IMR-90 (cell line): ENCODE data around the gene PRAC1. TPM values are rescaled to one million over a fixed set of nuclear protein-coding genes. Genes with fewer than 3 reads are reported as not detected.

Experiments
- ATAC-seq: fragments of 200-7000 bp; cut with Tn5 transposase; 2 replicates; pipeline ENCODE4 v1.9.1; 2020; ENCODE audit warnings: low read depth, mild to moderate bottlenecking, moderate library complexity
- BruUV-seq: library from RNA; stranded (reverse); fragments of 400-500 nt; replicated peaks from 2 replicates; lab custom pipeline; 2021; lab: Mats Ljungman, UMichigan
- CTCF ChIA-PET: fragments of 300-600 bp; formaldehyde crosslinking; extraction: SDS; loops from one replicate; lab custom pipeline; 2021; ENCODE audit warnings: antibody characterized with exemption; lab: Yijun Ruan, JAX
- POLR2A ChIA-PET: fragments of 300-600 bp; sonication (Branson Sonifier 250); formaldehyde crosslinking; loops from one replicate; lab custom pipeline; 2022; ENCODE audit warnings: antibody characterized with exemption; ENCODE audit not compliant: unreplicated experiment; lab: Charles Lee
- DNase-seq: peaks from one replicate; pipeline ENCODE4 v3.0.0; 2013
- H2AFZ ChIP-seq: replicated peaks from 2 replicates; pipeline ENCODE3; 2013; ENCODE audit warnings: low read length, mild to moderate bottlenecking; ENCODE audit not compliant: poor library complexity
- H2AK5ac ChIP-seq: 2 replicates; pipeline ENCODE4 v1.6.1; 2013; ENCODE audit warnings: low read depth, low read length, inconsistent platforms
- H2AK9ac ChIP-seq: replicated peaks from 2 replicates; pipeline ENCODE3; 2013; ENCODE audit warnings: mild to moderate bottlenecking, low read depth, low read length, moderate library complexity; ENCODE audit not compliant: poor library complexity
- H2BK120ac ChIP-seq: 2 replicates; pipeline ENCODE4 v1.6.1; 2013; ENCODE audit warnings: low read depth, low read length, inconsistent platforms
- H2BK15ac ChIP-seq: 3 replicates; pipeline ENCODE4 v1.6.1; 2013; ENCODE audit warnings: low read depth, low read length, inconsistent platforms
- H2BK20ac ChIP-seq: 2 replicates; pipeline ENCODE4 v1.6.1; 2013; ENCODE audit warnings: low read depth, mild to moderate bottlenecking, inconsistent platforms, low read length, moderate library complexity
- H2BK5ac ChIP-seq: 2 replicates; pipeline ENCODE4 v1.6.1; 2013; ENCODE audit warnings: mild to moderate bottlenecking, low read depth, low read length, inconsistent platforms; ENCODE audit not compliant: poor library complexity, severe bottlenecking
- H3K14ac ChIP-seq: replicated peaks from 2 replicates; pipeline ENCODE4 v1.6.1; 2013; ENCODE audit warnings: low read depth, low read length, inconsistent platforms
- H3K18ac ChIP-seq: 2 replicates; pipeline ENCODE4 v1.6.1; 2013; ENCODE audit warnings: low read depth, low read length, control low read depth
- H3K23ac ChIP-seq: 2 replicates; pipeline ENCODE4 v1.6.1; 2013; ENCODE audit warnings: low read depth, low read length, inconsistent platforms
- H3K27ac ChIP-seq: 2 replicates; pipeline ENCODE4 v1.5.1; 2013; ENCODE audit warnings: mild to moderate bottlenecking, control low read depth, low read length; ENCODE audit not compliant: insufficient read depth
- H3K27me3 ChIP-seq: 2 replicates; pipeline ENCODE4 v1.6.1; 2013; ENCODE audit warnings: low read length; ENCODE audit not compliant: control insufficient read depth, insufficient read depth
- H3K36me3 ChIP-seq: 2 replicates; pipeline ENCODE4 v1.6.1; 2013; ENCODE audit warnings: low read length, mixed read lengths; ENCODE audit not compliant: control insufficient read depth, insufficient read depth
- H3K4ac ChIP-seq: 2 replicates; pipeline ENCODE4 v1.6.1; 2013; ENCODE audit warnings: low read depth, low read length, inconsistent platforms
- H3K4me1 ChIP-seq: 2 replicates; pipeline ENCODE4 v1.6.1; 2013; ENCODE audit warnings: low read length, mixed read lengths; ENCODE audit not compliant: control insufficient read depth, insufficient read depth
- H3K4me2 ChIP-seq: 2 replicates; pipeline ENCODE4 v1.6.1; 2013; ENCODE audit warnings: low read depth, mild to moderate bottlenecking, control low read depth, low read length, moderate library complexity
- H3K4me3 ChIP-seq: 2 replicates; pipeline ENCODE4 v1.5.1; 2013; ENCODE audit warnings: low read depth, mild to moderate bottlenecking, control low read depth, low read length, moderate library complexity; ENCODE audit not compliant: insufficient read depth
- H3K56ac ChIP-seq: 2 replicates; pipeline ENCODE4 v1.6.1; 2013; ENCODE audit warnings: low read length, inconsistent platforms; ENCODE audit not compliant: insufficient read depth; ENCODE audit errors: extremely low read depth
- H3K79me1 ChIP-seq, 2 experiments: 2 replicates each; pipeline ENCODE4 v1.6.1; 2013; ENCODE audit warnings: low read length in 2 of 2, inconsistent platforms in 1 of 2, low read depth in 1 of 2
- H3K9ac ChIP-seq: 2 replicates; pipeline ENCODE4 v1.6.1; 2013; ENCODE audit warnings: low read depth, low read length, control low read depth
- H3K9me1 ChIP-seq: 2 replicates; pipeline ENCODE4 v1.6.1; 2013; ENCODE audit warnings: low read length, inconsistent platforms; ENCODE audit not compliant: insufficient read depth
- H3K9me3 ChIP-seq: 2 replicates; pipeline ENCODE4 v1.6.1; 2013; ENCODE audit warnings: low read length; ENCODE audit not compliant: control insufficient read depth, insufficient read depth
- H4K20me1 ChIP-seq: 2 replicates; pipeline ENCODE4 v1.6.1; 2013; ENCODE audit warnings: low read length, inconsistent platforms; ENCODE audit not compliant: insufficient read depth
- H4K5ac ChIP-seq: 2 replicates; pipeline ENCODE4 v1.6.1; 2013; ENCODE audit warnings: mild to moderate bottlenecking, low read depth, low read length, control low read depth
- H4K8ac ChIP-seq, 2 experiments: 2 replicates each; pipeline ENCODE4 v1.6.1; 2013; ENCODE audit warnings: low read depth in 2 of 2, low read length in 2 of 2, control low read depth in 1 of 2, inconsistent platforms in 1 of 2
- H4K91ac ChIP-seq: 2 replicates; pipeline ENCODE4 v1.6.1; 2013; ENCODE audit warnings: low read depth, low read length, inconsistent platforms; ENCODE audit not compliant: insufficient read depth
- BHLHE40 ChIP-seq: fragments of 150-350 bp; IDR thresholded peaks from 2 replicates; pipeline ENCODE4 v1.6.1; 2016; ENCODE audit warnings: mild to moderate bottlenecking, low read depth, low read length
- CEBPB ChIP-seq: IDR thresholded peaks from 2 replicates; pipeline ENCODE4 v1.6.1; 2012; ENCODE audit warnings: low read depth, low read length, improper control_type of control experiment
- CHD1 ChIP-seq: IDR thresholded peaks from 2 replicates; pipeline ENCODE4 v1.6.1; 2012; ENCODE audit warnings: low read depth, low read length, improper control_type of control experiment
- FOS ChIP-seq: fragments of 150-350 bp; IDR thresholded peaks from 2 replicates; pipeline ENCODE4 v1.6.1; 2016; ENCODE audit warnings: low read depth, low read length
- MAFK ChIP-seq: IDR thresholded peaks from 2 replicates; pipeline ENCODE4 v1.6.1; 2012; ENCODE audit warnings: low read depth, low read length, improper control_type of control experiment
- MAZ ChIP-seq: IDR thresholded peaks from 2 replicates; pipeline ENCODE4 v1.6.1; 2012; ENCODE audit warnings: low read depth, mild to moderate bottlenecking, low read length, improper control_type of control experiment, moderate library complexity, borderline replicate concordance
- MXI1 ChIP-seq: IDR thresholded peaks from 2 replicates; pipeline ENCODE4 v1.6.1; 2012; ENCODE audit warnings: low read depth, mild to moderate bottlenecking, low read length, moderate library complexity, borderline replicate concordance
- NFE2L2 ChIP-seq: fragments of 150-350 bp; IDR thresholded peaks from 2 replicates; pipeline ENCODE4 v1.6.1; 2016; ENCODE audit warnings: low read depth, mild to moderate bottlenecking, low read length
- POLR2A ChIP-seq: IDR thresholded peaks from 2 replicates; pipeline ENCODE4 v1.6.1; 2012; ENCODE audit warnings: mild to moderate bottlenecking, low read depth, low read length
- RFX5 ChIP-seq: IDR thresholded peaks from 2 replicates; pipeline ENCODE4 v1.8.0; 2012; ENCODE audit warnings: low read depth, mild to moderate bottlenecking, low read length, moderate library complexity
- whole genome bisulfite sequencing, 2 experiments: methylation state at CpG; one replicate each; pipeline versions ENCODE4 v1.1.5 to v1.1.7; 2013; ENCODE audit warnings: missing lambda C conversion rate in 2 of 2; ENCODE audit not compliant: insufficient read length in 1 of 2; ENCODE audit errors: extremely low coverage in 2 of 2; 5-methylcytosine and 5-hydroxymethylcytosine counted together
- dilution Hi-C: fragments of 300-500 bp; cut with HindIII; formaldehyde crosslinking; loops from one replicate; pipeline ENCODE4 v1.14.3; 2018; ENCODE audit warnings: low sequenced_read_pairs; ENCODE audit not compliant: unreplicated experiment
- in situ Hi-C: fragments of 300-500 bp; cut with MboI; formaldehyde crosslinking; loops from 3 replicates; pipeline ENCODE4 v1.14.3; 2019; ENCODE audit warnings: low sequenced_read_pairs, inconsistent platforms, mixed read lengths
- intact Hi-C: fragments of 100-400 bp; cut with micrococcal nuclease; formaldehyde crosslinking; loops from 2 replicates; pipeline ENCODE4 v1.10.0; 2022
- polyA plus RNA-seq, 3 experiments: library from polyadenylated mRNA; depleted of rRNA; stranded (reverse); fragments of >200 nt; gene quantifications; 2 replicates each; pipeline ENCODE4 v1.2.3, GENCODE V29; 2012; ENCODE audit warnings: low replicate concordance in 1 of 3
- total RNA-seq: library from RNA; depleted of rRNA; stranded (reverse); fragments of >200 nt; gene quantifications from 2 replicates; pipeline ENCODE4 v1.2.3, GENCODE V29; 2012
- TF ChIP-seq, protein P1 (sequence below): conservative IDR thresholded peaks from 2 replicates; pipeline ENCODE4 v1.5.1; 2012; ENCODE audit warnings: mild to moderate bottlenecking, low read depth, low read length, improper control_type of control experiment
- TF ChIP-seq, protein P2 (sequence below): fragments of 150-350 bp; IDR thresholded peaks from 2 replicates; pipeline ENCODE4 v1.6.1; 2017; ENCODE audit warnings: mild to moderate bottlenecking, antibody characterized with exemption, low read length, low read depth
- TF ChIP-seq, protein P3 (sequence below): fragments of 150-350 bp; IDR thresholded peaks from 2 replicates; pipeline ENCODE4 v1.6.1; 2016; ENCODE audit warnings: low read depth, mild to moderate bottlenecking, low read length, moderate library complexity, borderline replicate concordance

The PRAC1 gene
- total and polyA plus RNA-seq, 2 of the 4 experiments (the other 2 are of a cell fraction), result not detected

DNA sequence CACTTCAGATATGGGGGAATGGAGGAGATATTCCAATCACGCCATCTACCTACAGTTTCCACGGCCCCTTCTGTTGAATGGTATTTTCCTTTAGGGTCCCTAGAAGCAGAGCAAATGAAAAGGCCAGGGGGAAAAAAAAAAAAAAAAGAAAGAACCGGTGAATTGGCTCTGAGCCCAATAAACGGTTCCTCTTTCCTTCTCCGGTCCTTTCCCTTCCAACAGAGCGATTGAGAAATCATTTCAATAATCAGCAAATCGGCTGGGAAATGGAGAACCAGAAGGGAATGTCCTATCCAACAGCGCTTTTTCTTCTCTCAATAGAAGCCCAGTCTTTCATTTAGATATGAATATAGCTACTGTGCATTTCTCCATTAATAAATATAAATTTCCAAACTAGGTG is 33.0 kb upstream of the PRAC1 start:
- Histone ChIP-seq H3K4me1 (no peaks in the 10 kb centered on the region), H3K4ac (no peak overlapping the region), H4K5ac (no peak overlapping the region), H2BK15ac (no peak overlapping the region), H3K36me3 (no peaks in the 10 kb centered on the region), H3K18ac (no peak overlapping the region), H3K27ac (no peak overlapping the region), H3K4me3 (no peak overlapping the region), H3K4me2 (no peak overlapping the region), H2BK5ac (no peak overlapping the region), H3K14ac (no peak overlapping the region), H2AK9ac (no peak overlapping the region), H4K8ac (no peak overlapping the region), H3K79me1 (no peaks in the 10 kb centered on the region), H3K9ac (no peak overlapping the region), H2AFZ (no peak overlapping the region), H2AK5ac (no peak overlapping the region), H3K9me1 (peaks cover 6% of the 10 kb centered on the region; the same call in 1 of the 2 replicates), H3K23ac (no peak overlapping the region), H2BK20ac (no peak overlapping the region), H3K9me3 (peaks cover 5% of the 10 kb centered on the region), H3K56ac (no peak overlapping the region), H4K91ac (no peak overlapping the region), H2BK120ac (no peak overlapping the region), H3K27me3 (peaks cover 87% of the 10 kb centered on the region), H4K20me1 (peaks cover 12% of the 10 kb centered on the region; the same call in 1 of the 2 replicates)
- TF ChIP-seq CHD1, result no peak
- TF ChIP-seq FOS, result no peak
- no peak for TF ChIP-seq POLR2A
- TF ChIP-seq, protein P1, sequence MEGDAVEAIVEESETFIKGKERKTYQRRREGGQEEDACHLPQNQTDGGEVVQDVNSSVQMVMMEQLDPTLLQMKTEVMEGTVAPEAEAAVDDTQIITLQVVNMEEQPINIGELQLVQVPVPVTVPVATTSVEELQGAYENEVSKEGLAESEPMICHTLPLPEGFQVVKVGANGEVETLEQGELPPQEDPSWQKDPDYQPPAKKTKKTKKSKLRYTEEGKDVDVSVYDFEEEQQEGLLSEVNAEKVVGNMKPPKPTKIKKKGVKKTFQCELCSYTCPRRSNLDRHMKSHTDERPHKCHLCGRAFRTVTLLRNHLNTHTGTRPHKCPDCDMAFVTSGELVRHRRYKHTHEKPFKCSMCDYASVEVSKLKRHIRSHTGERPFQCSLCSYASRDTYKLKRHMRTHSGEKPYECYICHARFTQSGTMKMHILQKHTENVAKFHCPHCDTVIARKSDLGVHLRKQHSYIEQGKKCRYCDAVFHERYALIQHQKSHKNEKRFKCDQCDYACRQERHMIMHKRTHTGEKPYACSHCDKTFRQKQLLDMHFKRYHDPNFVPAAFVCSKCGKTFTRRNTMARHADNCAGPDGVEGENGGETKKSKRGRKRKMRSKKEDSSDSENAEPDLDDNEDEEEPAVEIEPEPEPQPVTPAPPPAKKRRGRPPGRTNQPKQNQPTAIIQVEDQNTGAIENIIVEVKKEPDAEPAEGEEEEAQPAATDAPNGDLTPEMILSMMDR, result no peak
- TF ChIP-seq RFX5, result no peak
- no peak for TF ChIP-seq CEBPB
- TF ChIP-seq, protein P2, sequence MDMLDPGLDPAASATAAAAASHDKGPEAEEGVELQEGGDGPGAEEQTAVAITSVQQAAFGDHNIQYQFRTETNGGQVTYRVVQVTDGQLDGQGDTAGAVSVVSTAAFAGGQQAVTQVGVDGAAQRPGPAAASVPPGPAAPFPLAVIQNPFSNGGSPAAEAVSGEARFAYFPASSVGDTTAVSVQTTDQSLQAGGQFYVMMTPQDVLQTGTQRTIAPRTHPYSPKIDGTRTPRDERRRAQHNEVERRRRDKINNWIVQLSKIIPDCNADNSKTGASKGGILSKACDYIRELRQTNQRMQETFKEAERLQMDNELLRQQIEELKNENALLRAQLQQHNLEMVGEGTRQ, result no peak
- TF ChIP-seq BHLHE40, result no peak
- TF ChIP-seq, protein P3, sequence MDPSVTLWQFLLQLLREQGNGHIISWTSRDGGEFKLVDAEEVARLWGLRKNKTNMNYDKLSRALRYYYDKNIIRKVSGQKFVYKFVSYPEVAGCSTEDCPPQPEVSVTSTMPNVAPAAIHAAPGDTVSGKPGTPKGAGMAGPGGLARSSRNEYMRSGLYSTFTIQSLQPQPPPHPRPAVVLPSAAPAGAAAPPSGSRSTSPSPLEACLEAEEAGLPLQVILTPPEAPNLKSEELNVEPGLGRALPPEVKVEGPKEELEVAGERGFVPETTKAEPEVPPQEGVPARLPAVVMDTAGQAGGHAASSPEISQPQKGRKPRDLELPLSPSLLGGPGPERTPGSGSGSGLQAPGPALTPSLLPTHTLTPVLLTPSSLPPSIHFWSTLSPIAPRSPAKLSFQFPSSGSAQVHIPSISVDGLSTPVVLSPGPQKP, result no peak
- no peak for TF ChIP-seq MAFK
- no peak for TF ChIP-seq MAZ
- no peak for TF ChIP-seq MXI1
- TF ChIP-seq NFE2L2, result no peak
- intact Hi-C loops, result no loop called here
- WGBS, 2 experiments, result no CpG with 5 or more reads among the region's 8 CpGs
- DNase-seq (no peak), ATAC-seq (no peak)
- dilution Hi-C loops, result no loop called here
- in situ Hi-C loops, result loop anchor here (25.0 kb wide), 1 partner anchor 368 kb away; no protein-coding TSS in a partner anchor
- no TSS peak for BruUV-seq
- ChIA-PET CTCF (interaction anchor here (0.6 kb wide), 1 partner anchor 911 kb away, joined by 6 read pairs; no protein-coding TSS in a partner anchor), POLR2A (no interaction called here)
